ENCODE results near the gene TRIM46. TPM values are rescaled to one million over a fixed set of nuclear protein-coding genes. Genes with fewer than 3 reads are reported as not detected.
A peak's percentile ranks its signal among the peaks of the same experiment; 100 is the strongest.

TRIM46 gene
- total RNA-seq, 1 experiment from 2014 or later, result 4.1 TPM

DNA sequence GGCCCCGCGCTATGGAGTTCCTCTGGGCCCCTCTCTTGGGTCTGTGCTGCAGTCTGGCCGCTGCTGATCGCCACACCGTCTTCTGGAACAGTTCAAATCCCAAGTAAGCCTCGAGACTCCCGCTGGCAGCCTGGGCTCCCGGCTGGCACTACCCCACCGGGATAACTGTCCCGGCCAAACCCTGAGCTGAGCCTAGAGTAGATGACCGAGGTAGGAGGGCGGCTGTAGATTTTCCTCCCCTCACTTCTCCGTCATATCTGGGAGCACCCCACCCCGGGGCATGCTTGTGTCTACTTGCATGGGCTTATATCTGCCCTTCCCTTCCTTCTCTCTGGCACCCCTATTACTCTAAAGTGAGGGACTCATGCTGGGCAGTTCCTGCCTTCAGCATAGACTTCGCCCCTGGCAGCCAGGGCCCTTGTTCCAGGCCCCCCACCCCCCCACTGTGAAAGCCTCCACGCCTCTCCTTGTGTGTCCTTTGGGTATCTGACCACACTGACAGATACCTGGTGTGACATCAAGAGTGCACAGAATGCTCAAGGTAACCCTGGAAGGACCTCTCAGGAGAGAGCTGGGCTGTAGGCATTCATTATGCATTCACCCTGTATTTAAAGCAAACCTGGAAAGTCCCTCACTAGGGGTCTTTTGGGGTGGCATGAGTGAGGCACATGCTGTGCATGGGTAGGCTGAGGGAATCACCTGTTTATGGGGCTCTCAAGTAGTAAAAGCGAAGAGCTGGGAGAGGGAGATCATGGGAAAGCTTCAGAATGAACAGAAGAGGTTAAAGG is 45.5 kb upstream of the TRIM46 start:
- BruUV-seq (replicated peaks), result TSS peak; percentile 70
- intact Hi-C loops (cut with micrococcal nuclease), result loop anchor here (1.0 kb wide), 1 partner anchor 7 kb away; the partner anchor contains the start of gene SLC50A1
- POLR2A ChIA-PET (ENCODE audit: unreplicated experiment), result no interaction called here
- peak overlapping the region; percentile 99 for H3K27ac ChIP-seq (ENCODE audit: low read length)
- H3K4me3 ChIP-seq (ENCODE audit: low read length), result peak overlapping the region; percentile 85
- no peaks in the 10 kb centered on the region for H3K9me3 ChIP-seq (ENCODE audit: low read length)
- H3K79me2 ChIP-seq (ENCODE audit: low read length), result peaks cover 35% of the 10 kb centered on the region
- no peak overlapping the region for H2AFZ ChIP-seq (ENCODE audit: low read length)
- peak overlapping the region; percentile 97 for H3K4me2 ChIP-seq (ENCODE audit: low read length)
- ATAC-seq (no peak; the same call in 1 of the 2 replicates), DNase-seq (peak; percentile 12)
- H3K4me1 ChIP-seq (ENCODE audit: insufficient read depth, low read length), result peaks cover 68% of the 10 kb centered on the region
- CTCF ChIA-PET, result interaction anchor here (0.7 to 2.8 kb wide), 3 partner anchors 36 to 43 kb away, joined by 3 to 14 read pairs (median 5); no protein-coding TSS in a partner anchor
- H3F3A ChIP-seq (ENCODE audit: low read length, unreplicated experiment), result no peaks in the 10 kb centered on the region
- TF ChIP-seq EZH2 (IDR thresholded peaks at IDR 0.05; ENCODE audit: low read length, unreplicated experiment) (no peak), EZH2phosphoT487 (IDR thresholded peaks at IDR 0.05; ENCODE audit: borderline replicate concordance, low read length) (no peak)
- TF ChIP-seq, protein P1, sequence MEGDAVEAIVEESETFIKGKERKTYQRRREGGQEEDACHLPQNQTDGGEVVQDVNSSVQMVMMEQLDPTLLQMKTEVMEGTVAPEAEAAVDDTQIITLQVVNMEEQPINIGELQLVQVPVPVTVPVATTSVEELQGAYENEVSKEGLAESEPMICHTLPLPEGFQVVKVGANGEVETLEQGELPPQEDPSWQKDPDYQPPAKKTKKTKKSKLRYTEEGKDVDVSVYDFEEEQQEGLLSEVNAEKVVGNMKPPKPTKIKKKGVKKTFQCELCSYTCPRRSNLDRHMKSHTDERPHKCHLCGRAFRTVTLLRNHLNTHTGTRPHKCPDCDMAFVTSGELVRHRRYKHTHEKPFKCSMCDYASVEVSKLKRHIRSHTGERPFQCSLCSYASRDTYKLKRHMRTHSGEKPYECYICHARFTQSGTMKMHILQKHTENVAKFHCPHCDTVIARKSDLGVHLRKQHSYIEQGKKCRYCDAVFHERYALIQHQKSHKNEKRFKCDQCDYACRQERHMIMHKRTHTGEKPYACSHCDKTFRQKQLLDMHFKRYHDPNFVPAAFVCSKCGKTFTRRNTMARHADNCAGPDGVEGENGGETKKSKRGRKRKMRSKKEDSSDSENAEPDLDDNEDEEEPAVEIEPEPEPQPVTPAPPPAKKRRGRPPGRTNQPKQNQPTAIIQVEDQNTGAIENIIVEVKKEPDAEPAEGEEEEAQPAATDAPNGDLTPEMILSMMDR (conservative IDR thresholded peaks at IDR 0.05; ENCODE audit: low read depth, low read length), result no peak
- H3K27me3 ChIP-seq (ENCODE audit: low read length), result no peaks in the 10 kb centered on the region
- peaks cover 12% of the 10 kb centered on the region for H3K36me3 ChIP-seq (ENCODE audit: low read depth, low read length)
- peak overlapping the region; percentile 95 for H3K9ac ChIP-seq (ENCODE audit: low read length)
- H4K20me1 ChIP-seq (ENCODE audit: low read length), result 0 out of 2 replicates have a peak, but pooled peaks cover 6% of the 10 kb centered on the region
- no peaks in the 10 kb centered on the region for H3K9me2 ChIP-seq (replicated peaks; ENCODE audit: low read length)

DNA sequence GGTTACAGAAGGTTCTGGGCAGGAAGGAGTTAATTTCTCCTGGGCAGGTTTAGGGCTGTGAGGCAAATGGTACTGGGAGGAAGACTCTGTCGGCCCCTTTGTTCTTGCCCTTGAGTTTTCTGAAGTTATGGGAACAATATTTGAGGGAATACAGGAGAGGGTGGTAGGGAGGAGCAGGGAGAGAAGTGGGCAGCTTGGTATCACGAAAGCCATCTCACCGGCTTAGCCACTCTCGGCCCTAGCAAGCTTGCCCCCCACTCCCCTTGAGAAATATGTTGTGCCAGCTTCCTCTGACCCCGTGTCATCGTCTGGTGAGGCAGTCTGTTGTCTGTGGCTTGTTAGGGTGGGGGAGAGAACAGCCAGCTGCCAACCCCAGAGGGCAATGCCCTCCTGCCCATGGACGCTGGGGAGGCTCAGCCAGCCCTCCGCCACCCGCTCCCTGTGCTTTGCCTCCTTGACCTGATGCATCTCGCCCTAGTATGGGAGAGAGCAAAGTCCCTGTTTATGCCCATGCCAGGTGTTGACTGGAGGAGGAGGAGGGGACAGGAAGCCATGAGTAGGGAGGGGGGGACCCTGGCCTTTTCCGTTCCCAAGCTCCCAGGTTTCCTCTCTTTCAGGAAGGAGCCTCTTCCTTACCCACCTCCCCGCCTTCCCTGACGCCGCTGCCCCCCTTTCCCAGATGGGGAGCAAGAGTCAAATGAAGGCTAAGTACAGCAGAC is 44.7 kb upstream of the TRIM46 start:
- Histone ChIP-seq H3K4me2 (ENCODE audit: low read length) (peak overlapping the region; percentile 97), H2AFZ (ENCODE audit: low read length) (peak overlapping the region; percentile 26; the same call in 1 of the 2 replicates), H3K9me2 (replicated peaks; ENCODE audit: low read length) (no peaks in the 10 kb centered on the region), H3K36me3 (ENCODE audit: low read depth, low read length) (peaks cover 19% of the 10 kb centered on the region), H3K27me3 (ENCODE audit: low read length) (no peaks in the 10 kb centered on the region), H3K9me3 (ENCODE audit: low read length) (no peaks in the 10 kb centered on the region), H3K9ac (ENCODE audit: low read length) (peak overlapping the region; percentile 95), H3K4me3 (ENCODE audit: low read length) (peak overlapping the region; percentile 85), H3K27ac (ENCODE audit: low read length) (peak overlapping the region; percentile 99), H4K20me1 (ENCODE audit: low read length) (0 out of 2 replicates have a peak, but pooled peaks cover 6% of the 10 kb centered on the region), H3K4me1 (ENCODE audit: insufficient read depth, low read length) (peaks cover 71% of the 10 kb centered on the region), H3K79me2 (ENCODE audit: low read length) (peaks cover 35% of the 10 kb centered on the region), H3F3A (ENCODE audit: low read length, unreplicated experiment) (no peaks in the 10 kb centered on the region)
- intact Hi-C loops (cut with micrococcal nuclease), result no loop called here
- ChIA-PET CTCF (interaction anchor here (0.5 to 2.8 kb wide), 5 partner anchors 37 to 135 kb away, joined by 3 to 14 read pairs (median 5); partner anchors contain the start of gene ZBTB7B), POLR2A (ENCODE audit: unreplicated experiment) (interaction anchor here (0.5 kb wide), 1 partner anchor 803 kb away, joined by 3 read pairs; no protein-coding TSS in a partner anchor)
- TF ChIP-seq, protein P1 (conservative IDR thresholded peaks at IDR 0.05; ENCODE audit: low read depth, low read length), result no peak
- no peak for TF ChIP-seq EZH2 (IDR thresholded peaks at IDR 0.05; ENCODE audit: low read length, unreplicated experiment)
- TF ChIP-seq EZH2phosphoT487 (IDR thresholded peaks at IDR 0.05; ENCODE audit: borderline replicate concordance, low read length), result no peak
- DNase-seq (peak; percentile 61), ATAC-seq (peak; percentile 18)
- BruUV-seq (replicated peaks), result TSS peak; percentile 52

All from PC-3 (cell line).